T-helper 17 cell (primary cell): Measurements from ENCODE around the gene FGF22. TPM values are rescaled to one million over a fixed set of nuclear protein-coding genes. Genes with fewer than 3 reads are reported as not detected.

ENCODE experiments used
- ATAC-seq: fragments of 150-1000 bp; cut with Tn5 transposase; 2 replicates; pipeline ENCODE4 v1.10.0; 2021; ENCODE audit warnings: mild to moderate bottlenecking, moderate library complexity
- DNase-seq, 3 donors: peaks; one replicate each; pipeline versions ENCODE4 v3.0.0 to v3.0.0-alpha.2; 2020 to 2021
- H3K9me3 ChIP-seq: one replicate; pipeline ENCODE4 v1.7.0; 2013; ENCODE audit warnings: low read length, mild to moderate bottlenecking; ENCODE audit not compliant: control insufficient read depth, poor library complexity, severe bottlenecking
- H3K27ac Mint-ChIP-seq: one replicate; pipeline ENCODE4 v1.8.0; 2022; ENCODE audit warnings: mild to moderate bottlenecking, moderate library complexity, mixed read lengths
- H3K27me3 Mint-ChIP-seq: one replicate; pipeline ENCODE4 v1.8.0; 2022; ENCODE audit warnings: mixed read lengths
- H3K36me3 Mint-ChIP-seq: one replicate; pipeline ENCODE4 v1.8.0; 2022; ENCODE audit warnings: low read depth, mixed read lengths
- H3K4me1 Mint-ChIP-seq: one replicate; pipeline ENCODE4 v1.8.0; 2022; ENCODE audit warnings: mild to moderate bottlenecking, mixed read lengths
- H3K4me3 Mint-ChIP-seq: one replicate; pipeline ENCODE4 v1.8.0; 2022; ENCODE audit warnings: mild to moderate bottlenecking, moderate library complexity, mixed read lengths
- total RNA-seq, 4 donors: library from RNA in 2 of 4; stranded (reverse) in 2 of 4; gene quantifications; one replicate each; pipeline ENCODE4 v1.2.3 and lab custom pipeline; 2022 to 2026

The FGF22 gene
- total RNA-seq, 2 donors from 2014 or later, result 0.65 to 0.68 TPM

DNA sequence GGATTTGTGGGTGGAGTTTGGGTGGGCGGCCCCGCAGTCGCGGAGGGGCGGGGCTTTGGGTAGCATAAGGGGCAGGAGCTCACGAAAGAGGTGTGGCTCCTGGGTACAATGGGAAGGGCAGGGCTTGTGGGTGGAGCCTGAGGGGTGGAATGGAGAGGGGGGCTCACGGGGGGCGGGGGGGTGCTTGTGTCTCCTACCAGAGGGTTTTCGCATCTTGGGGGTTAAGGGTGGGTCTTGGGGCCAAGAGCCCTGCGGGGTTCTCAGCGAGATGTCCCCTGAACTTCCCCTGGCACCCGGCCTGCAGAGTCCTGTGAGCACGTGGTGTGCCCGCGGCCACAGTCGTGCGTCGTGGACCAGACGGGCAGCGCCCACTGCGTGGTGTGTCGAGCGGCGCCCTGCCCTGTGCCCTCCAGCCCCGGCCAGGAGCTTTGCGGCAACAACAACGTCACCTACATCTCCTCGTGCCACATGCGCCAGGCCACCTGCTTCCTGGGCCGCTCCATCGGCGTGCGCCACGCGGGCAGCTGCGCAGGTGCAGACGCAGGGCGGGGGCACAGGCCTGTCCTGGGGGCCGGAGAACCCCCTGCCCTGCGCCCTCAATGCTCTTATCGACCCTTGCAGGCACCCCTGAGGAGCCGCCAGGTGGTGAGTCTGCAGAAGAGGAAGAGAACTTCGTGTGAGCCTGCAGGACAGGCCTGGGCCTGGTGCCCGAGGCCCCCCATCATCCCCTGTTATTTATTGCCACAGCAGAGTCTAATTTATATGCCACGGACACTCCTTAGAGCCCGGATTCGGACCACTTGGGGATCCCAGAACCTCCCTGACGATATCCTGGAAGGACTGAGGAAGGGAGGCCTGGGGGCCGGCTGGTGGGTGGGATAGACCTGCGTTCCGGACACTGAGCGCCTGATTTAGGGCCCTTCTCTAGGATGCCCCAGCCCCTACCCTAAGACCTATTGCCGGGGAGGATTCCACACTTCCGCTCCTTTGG is 41.6 kb downstream of the FGF22 start:
- peak in 2 of 3 donors; percentile 83 to 90 for DNase-seq
- H3K9me3 ChIP-seq, result no peaks in the 10 kb centered on the region
- peaks cover 5% of the 10 kb centered on the region for H3K4me1 Mint-ChIP-seq
- H3K36me3 Mint-ChIP-seq, result no peaks in the 10 kb centered on the region
- peak overlapping the region; percentile 92 for H3K4me3 Mint-ChIP-seq
- H3K27ac Mint-ChIP-seq, result peak overlapping the region; percentile 93
- H3K27me3 Mint-ChIP-seq, result no peaks in the 10 kb centered on the region
- no peak for ATAC-seq

- ATAC-seq, result no peak
- no peaks in the 10 kb centered on the region for H3K36me3 Mint-ChIP-seq
- no peak overlapping the region for H3K4me3 Mint-ChIP-seq
- no peak overlapping the region for H3K27ac Mint-ChIP-seq
- no peak for DNase-seq
- peaks cover 5% of the 10 kb centered on the region for H3K4me1 Mint-ChIP-seq
- no peaks in the 10 kb centered on the region for H3K27me3 Mint-ChIP-seq
- no peaks in the 10 kb centered on the region for H3K9me3 ChIP-seq
These were observed 43.1 kb downstream of the FGF22 start for GRCh38 chr19:682678-683320.

DNA sequence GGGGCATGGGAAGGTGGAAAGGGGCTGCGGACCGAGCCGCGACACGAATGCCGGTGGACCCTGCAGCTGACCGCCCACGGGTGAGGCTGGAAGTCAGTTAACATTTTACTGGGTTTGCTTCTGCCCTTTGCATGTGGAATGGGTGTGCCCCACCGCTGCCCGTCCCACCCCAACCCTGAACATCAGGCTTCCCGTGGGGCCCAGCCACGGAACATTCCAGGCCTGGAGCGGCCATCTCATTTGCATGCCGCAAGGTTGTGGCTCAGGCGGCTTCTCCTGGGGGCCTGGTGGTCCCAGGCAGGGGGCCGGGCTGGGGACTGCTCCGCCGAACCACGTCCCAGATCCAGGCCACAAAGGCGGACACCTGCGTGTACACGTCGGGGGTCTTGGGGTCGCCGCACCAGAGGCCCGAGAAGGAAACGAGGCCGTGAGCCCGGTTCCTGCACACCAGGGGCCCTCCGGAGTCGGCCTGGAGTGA is 45.8 kb downstream of the FGF22 start:
- H3K9me3 ChIP-seq, result no peaks in the 10 kb centered on the region
- no peak for DNase-seq
- Mint-ChIP-seq H3K4me1 (peaks cover 5% of the 10 kb centered on the region), H3K36me3 (no peaks in the 10 kb centered on the region), H3K4me3 (no peak overlapping the region), H3K27ac (no peak overlapping the region), H3K27me3 (no peaks in the 10 kb centered on the region)
- ATAC-seq, result no peak

DNA sequence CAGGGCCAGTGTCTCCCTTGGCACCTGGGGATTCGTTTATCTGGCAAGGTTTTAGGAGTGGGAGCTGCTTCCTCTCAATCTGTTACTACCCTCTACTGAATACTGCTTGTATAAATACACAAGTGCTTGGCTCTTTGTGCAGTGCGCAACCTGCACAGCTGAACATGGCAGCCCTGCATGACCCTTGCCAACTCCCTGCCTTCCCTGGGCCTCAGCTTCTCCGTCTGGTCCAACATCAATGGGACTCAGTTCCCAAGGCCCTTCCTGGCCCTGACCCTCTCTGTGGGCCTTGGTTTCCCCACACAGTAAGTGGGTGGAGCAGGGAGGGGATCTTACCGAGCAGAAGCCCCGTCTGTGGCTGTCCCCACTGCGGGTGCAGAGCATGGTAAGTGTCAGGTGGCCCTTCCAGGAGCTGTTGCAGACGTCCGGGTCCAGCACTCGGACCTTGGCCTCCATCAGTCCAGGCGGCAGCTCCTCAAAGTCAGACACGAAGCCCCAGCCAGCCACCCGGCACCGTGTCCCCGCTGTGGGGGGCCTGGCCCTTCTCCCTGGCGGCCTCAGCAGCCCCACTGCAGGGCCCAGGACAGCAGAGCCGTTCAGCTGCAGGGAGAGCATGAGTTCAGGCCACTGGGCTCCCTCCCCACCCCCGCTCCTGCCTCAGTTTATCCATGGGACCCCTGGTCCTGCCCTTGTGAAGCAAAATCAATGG is 47.1 kb downstream of the FGF22 start:
- H3K4me1 Mint-ChIP-seq, result no peaks in the 10 kb centered on the region
- H3K9me3 ChIP-seq, result no peaks in the 10 kb centered on the region
- H3K4me3 Mint-ChIP-seq, result no peak overlapping the region
- no peaks in the 10 kb centered on the region for H3K27me3 Mint-ChIP-seq
- no peaks in the 10 kb centered on the region for H3K36me3 Mint-ChIP-seq
- H3K27ac Mint-ChIP-seq, result no peak overlapping the region
- DNase-seq (no peak), ATAC-seq (no peak)

GRCh38 chr19:687569-688166 is 48.0 kb downstream of the FGF22 start:
- ATAC-seq, result no peak
- Mint-ChIP-seq H3K4me1 (no peaks in the 10 kb centered on the region), H3K36me3 (no peaks in the 10 kb centered on the region), H3K4me3 (no peak overlapping the region), H3K27me3 (no peaks in the 10 kb centered on the region), H3K27ac (no peak overlapping the region)
- no peaks in the 10 kb centered on the region for H3K9me3 ChIP-seq
- DNase-seq, result no peak

DNA sequence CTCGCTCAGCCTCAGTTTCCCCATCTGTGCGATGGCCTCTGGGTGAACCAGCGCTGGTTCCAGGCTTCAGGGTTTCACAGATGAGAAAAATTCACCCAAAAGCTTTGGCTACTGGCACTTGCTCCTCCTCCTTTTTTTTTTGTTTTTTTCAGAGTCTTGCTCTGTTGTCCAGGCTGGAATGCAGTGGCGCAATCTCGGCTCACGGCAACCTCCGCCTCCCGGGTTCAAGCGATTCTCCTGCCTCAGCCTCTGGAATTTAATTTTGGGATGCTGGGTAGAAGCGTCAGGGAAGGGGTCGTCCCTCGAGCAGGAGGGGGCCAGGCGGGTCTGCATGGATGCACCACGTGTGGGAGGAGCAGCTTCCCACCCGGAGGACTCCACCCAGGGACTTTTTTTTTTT is 48.5 kb downstream of the FGF22 start:
- DNase-seq (no peak), ATAC-seq (no peak)
- no peak overlapping the region for H3K4me3 Mint-ChIP-seq
- H3K36me3 Mint-ChIP-seq, result no peaks in the 10 kb centered on the region
- H3K9me3 ChIP-seq, result no peaks in the 10 kb centered on the region
- no peak overlapping the region for H3K27ac Mint-ChIP-seq
- no peaks in the 10 kb centered on the region for H3K27me3 Mint-ChIP-seq
- H3K4me1 Mint-ChIP-seq, result no peaks in the 10 kb centered on the region

GRCh38 chr19:688992-689391 is 49.3 kb downstream of the FGF22 start:
- Mint-ChIP-seq H3K36me3 (no peaks in the 10 kb centered on the region), H3K27ac (no peak overlapping the region), H3K27me3 (no peaks in the 10 kb centered on the region), H3K4me3 (no peak overlapping the region), H3K4me1 (no peaks in the 10 kb centered on the region)
- DNase-seq (no peak), ATAC-seq (no peak)
- no peaks in the 10 kb centered on the region for H3K9me3 ChIP-seq

DNA sequence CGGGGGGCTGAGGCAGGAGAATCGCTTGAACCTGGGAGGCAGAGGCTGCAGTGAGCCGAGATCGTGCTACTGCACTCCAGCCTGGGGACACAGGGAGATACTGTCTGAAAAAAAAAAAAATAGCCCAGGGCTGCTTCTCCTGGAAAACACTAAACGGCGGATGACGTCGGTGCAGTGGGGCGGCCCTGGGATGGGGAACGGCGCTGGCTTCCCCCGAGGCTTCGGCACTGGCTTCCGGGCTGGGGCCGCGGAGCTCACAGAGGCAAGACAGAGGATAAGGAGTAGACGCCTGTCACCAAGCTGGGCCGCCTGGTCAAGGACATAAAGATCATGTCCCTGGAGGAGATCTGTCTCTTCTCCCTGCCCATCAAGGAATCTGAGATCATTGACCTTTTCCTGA is 50.5 kb downstream of the FGF22 start:
- H3K9me3 ChIP-seq, result no peaks in the 10 kb centered on the region
- ATAC-seq (no peak), DNase-seq (no peak)
- no peak overlapping the region for H3K27ac Mint-ChIP-seq
- H3K4me1 Mint-ChIP-seq, result no peaks in the 10 kb centered on the region
- H3K27me3 Mint-ChIP-seq, result peaks cover 5% of the 10 kb centered on the region
- H3K4me3 Mint-ChIP-seq, result no peak overlapping the region
- no peaks in the 10 kb centered on the region for H3K36me3 Mint-ChIP-seq

Other genes with a start within 250 kb of the FGF22 start
- not detected for gene C2CD4C, start 230.7 kb upstream of the FGF22 start, total RNA-seq
- not detected for gene SHC2, start 178.8 kb upstream of the FGF22 start, total RNA-seq
- gene MADCAM1, start 143.4 kb upstream of the FGF22 start, total RNA-seq, result under 1 TPM; 0.15 to 0.31 TPM
- gene TPGS1, start 132.4 kb upstream of the FGF22 start, total RNA-seq, result 10 to 100 TPM; 24.3 to 24.8 TPM
- gene CDC34, start 108.1 kb upstream of the FGF22 start, total RNA-seq, result 10 to 100 TPM; 36.2 to 42.0 TPM
- gene GZMM, start 95.8 kb upstream of the FGF22 start, total RNA-seq, result 10 to 100 TPM; 43.8 to 45.6 TPM
- 100 to 1,000 TPM; 152 to 165 TPM for gene BSG, start 67.3 kb upstream of the FGF22 start, total RNA-seq
- gene HCN2, start 50.0 kb upstream of the FGF22 start, total RNA-seq, result 1 to 10 TPM; 1.1 to 3.0 TPM
- gene POLRMT, start 6.3 kb upstream of the FGF22 start, total RNA-seq, result 10 to 100 TPM; 61.3 to 64.7 TPM
- 100 to 1,000 TPM; 105 to 126 TPM for gene RNF126, start 23.3 kb downstream of the FGF22 start, total RNA-seq
- gene FSTL3, start 36.5 kb downstream of the FGF22 start, total RNA-seq, result 1 to 10 TPM; 1.3 to 2.0 TPM
- gene PRSS57, start 55.6 kb downstream of the FGF22 start, total RNA-seq, result not detected
- not detected for gene PALM, start 69.1 kb downstream of the FGF22 start, total RNA-seq
- not detected for gene MISP, start 111.2 kb downstream of the FGF22 start, total RNA-seq
- gene PTBP1, start 157.6 kb downstream of the FGF22 start, total RNA-seq, result 100 to 1,000 TPM; 334 to 341 TPM
- not detected for gene PLPPR3, start 182.1 kb downstream of the FGF22 start, total RNA-seq
- gene AZU1, start 188.0 kb downstream of the FGF22 start, total RNA-seq, result 1 to 10 TPM in 1 of 2 donors, under 1 TPM in 1; 0.90 to 1.2 TPM
- gene PRTN3, start 201.1 kb downstream of the FGF22 start, total RNA-seq, result not detected
- gene ELANE, start 212.4 kb downstream of the FGF22 start, total RNA-seq, result not detected
- gene CFD, start 219.8 kb downstream of the FGF22 start, total RNA-seq, result 1 to 10 TPM; 1.9 to 5.3 TPM